ENCODE measurements around the gene NRSN2.
A peak's percentile ranks its signal among the peaks of the same experiment; 100 is the strongest.
"Not testable (repeated sequence)": the region's sequence is repeated elsewhere in the genome, so short reads cannot be mapped to it uniquely, and the experiment has no call there.

NRSN2 gene

DNA sequence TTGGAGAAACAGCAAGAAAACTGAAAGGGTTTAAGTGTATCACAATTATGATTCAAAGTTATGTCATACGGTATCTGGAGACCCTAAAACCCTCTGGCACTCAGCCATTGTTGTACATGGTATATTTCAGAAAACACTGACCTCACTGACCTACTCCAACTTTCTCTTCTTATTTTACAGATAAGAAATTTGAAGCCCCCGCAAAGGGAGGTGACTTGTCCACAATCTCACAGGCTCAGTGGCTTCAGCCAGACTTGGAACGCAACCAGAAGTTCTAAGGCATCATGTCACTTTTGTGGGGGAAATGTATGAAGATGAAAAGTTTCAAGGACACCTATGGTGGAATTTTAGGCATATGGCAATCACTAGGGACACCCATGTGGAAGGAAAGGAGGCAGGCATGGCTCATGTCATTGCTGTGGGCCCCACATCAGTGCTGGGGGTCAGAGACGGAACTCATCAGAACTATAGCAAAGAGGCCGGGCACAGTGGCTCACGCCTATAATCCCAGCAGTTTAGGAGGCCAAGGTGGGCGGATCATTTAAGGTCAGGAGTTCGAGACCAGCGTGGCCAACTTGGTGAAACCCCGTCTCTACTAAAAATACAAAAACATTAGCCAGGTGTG, 28.5 kb downstream of the NRSN2 start:
- no peak for DNase-seq

- no peak for DNase-seq
Measured at GRCh38 chr20:376089-376488, 29.2 kb downstream of the NRSN2 start.

DNA sequence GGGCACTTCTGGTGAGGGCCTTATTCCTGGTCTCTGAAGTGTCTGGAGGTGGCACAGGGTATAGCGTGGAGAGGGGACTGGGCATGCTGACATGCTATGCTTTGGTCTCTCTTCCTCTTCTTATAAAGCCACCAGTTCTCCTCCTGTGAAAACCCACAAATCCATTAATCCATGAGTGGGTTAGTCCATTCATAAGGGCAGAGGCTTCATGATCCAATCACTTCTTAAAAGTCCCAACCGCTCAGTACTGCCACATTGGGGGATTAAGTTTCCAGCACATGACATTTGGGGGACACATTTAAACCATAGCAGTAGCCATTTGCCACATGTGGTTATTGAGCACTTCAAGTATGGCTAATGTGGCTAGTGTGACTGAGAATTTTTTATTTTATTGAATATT, 29.8 kb downstream of the NRSN2 start:
- DNase-seq: no peak

GRCh38 chr20:377578-377977, 30.7 kb downstream of the NRSN2 start:
- DNase-seq: not testable (repeated sequence)

DNA sequence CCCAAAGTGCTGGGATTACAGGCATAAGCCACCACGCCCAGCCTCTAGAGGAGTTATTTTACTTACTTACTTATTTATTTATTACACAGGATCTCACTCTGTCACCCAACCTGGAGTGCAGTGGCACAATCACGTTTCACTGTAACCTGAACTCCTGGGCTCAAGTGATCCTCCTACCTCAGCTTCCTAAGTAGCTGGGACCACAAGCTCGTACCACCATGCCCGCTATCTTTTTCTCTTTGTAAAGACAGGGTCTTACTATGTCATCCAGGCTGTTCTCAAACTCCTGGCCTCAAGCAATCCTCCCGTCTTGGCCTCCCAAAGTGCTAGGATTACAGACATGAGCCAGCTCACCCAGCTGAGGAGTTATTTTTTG, 32.0 kb downstream of the NRSN2 start:
- DNase-seq: no peak

- DNase-seq: peak; percentile 72
Measured at GRCh38 chr20:380763-381580, 34.1 kb downstream of the NRSN2 start.

DNA sequence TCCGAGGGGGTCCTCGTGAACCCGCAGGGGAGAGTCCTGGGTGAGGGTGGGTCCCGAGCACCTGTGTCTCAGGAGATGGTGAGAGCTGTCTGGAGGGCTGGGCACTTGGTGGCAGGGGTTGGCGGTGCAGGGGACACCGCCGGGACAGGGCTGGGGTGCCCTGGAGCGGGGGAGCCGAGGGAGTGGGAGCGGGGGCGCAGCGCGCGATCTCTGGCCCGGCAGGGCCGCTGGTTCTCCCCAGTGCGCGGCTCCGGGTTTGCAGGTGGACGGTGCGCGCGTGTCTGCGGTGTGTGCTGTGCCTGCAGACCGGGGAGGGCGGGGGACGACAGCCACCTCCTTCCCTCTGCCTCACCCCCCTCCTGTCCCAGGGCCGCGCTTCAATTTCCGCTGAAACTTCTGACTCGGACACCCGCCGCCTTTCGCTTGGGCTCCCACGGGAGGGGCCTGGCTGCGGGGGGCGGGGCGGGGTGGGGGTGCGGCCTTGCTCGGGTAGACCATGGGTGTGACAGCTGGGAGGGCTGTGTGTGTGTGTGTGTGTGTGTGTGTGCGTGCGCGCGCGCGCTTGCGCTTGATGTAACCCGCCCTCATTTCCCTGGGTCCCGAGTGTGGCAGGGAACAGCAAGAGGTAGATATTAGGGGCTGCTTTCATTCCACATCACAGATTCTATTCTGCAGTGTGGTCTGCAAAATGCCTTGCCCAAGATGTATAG, 34.8 kb downstream of the NRSN2 start:
- DNase-seq: peak; percentile 86

GRCh38 chr20:382291-383115, 35.6 kb downstream of the NRSN2 start:
- DNase-seq: no peak

GRCh38 chr20:383889-384288, 37.0 kb downstream of the NRSN2 start:
- no peak for DNase-seq

GRCh38 chr20:384723-385122, 37.8 kb downstream of the NRSN2 start:
- DNase-seq: no peak

DNA sequence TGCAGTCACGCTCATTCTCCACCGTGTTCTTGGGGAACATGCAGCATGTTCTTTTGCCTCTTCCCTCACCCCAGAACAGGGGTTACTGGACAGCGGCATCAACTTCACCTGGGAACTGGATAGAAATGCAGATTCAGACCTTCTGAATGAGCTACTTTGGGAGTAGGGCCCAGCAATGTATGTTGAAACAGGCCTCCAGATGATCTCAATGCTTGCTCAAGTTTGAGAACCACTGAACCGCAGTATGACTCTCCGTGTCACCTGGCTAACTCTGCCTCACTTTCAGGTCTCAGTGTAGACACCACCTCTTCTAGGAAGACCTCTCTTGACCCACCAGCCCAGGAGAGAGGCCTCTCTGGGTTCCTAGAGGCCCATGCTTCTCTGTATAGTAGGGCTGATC, 38.5 kb downstream of the NRSN2 start:
- no peak for DNase-seq

DNA sequence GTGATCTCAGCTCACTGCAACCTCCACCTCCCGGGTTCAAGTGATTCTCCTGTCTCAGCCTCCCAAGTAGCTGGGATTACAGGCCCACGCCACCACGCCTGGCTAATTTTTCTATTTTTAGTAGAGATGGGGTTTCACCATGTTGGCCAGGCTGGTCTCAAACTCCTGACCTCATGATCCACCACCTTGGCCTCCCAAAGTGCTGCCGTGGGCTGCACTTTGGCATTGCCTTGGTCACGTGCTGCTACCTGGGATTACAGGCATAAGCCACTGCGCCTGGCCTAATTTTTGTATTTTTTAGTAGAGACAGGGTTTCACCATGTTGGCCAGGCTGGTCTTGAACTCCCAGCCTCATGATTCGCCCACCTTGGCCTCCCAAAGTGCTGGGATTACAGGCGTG, 39.7 kb downstream of the NRSN2 start:
- DNase-seq: not testable (repeated sequence)

GRCh38 chr20:387520-387919, 40.6 kb downstream of the NRSN2 start:
- DNase-seq: no peak

GRCh38 chr20:388034-388994, 41.4 kb downstream of the NRSN2 start:
- DNase-seq: no peak

DNA sequence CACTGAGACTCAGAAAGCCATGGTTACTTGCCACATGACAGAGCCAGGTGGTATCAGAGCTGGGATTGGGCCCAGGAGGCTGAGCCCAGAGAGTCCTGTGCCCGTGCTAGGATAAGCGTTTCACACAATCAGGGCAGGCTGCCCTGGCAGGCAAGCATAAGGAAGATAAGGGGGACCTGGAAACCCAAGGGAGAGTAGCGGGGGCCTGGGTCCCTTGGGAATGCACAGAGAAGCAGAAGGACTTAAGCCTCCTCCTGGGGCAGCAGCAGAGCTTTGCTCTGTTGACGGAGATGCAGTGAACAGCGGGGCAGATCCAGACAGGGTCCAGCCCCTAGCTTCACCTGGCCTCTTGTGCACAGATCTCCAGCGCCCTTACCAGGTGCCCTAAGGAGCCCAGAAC, 42.3 kb downstream of the NRSN2 start:
- DNase-seq: no peak

- DNase-seq: no peak
Measured at GRCh38 chr20:391041-391711, 44.3 kb downstream of the NRSN2 start.

DNA sequence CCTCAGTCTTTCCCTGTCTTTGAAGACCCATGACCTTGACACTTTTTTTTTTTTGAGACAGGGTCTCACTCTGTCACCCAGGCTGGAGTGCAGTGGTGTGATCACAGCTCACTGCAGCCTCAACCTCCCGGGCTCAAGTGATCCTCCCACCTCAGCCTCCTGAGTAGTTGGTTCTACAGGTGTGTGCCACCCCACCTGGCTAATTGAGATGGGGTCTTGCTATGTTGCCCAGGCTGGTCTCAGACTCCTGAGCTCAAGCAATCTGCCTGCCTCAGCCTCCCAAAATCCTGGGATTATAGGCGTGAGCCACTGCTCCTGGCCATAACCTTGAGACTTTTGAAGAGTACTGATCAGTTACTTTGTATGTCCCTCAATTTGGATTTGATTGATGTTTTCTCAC, 46.4 kb downstream of the NRSN2 start:
- not testable (repeated sequence) for DNase-seq

DNA sequence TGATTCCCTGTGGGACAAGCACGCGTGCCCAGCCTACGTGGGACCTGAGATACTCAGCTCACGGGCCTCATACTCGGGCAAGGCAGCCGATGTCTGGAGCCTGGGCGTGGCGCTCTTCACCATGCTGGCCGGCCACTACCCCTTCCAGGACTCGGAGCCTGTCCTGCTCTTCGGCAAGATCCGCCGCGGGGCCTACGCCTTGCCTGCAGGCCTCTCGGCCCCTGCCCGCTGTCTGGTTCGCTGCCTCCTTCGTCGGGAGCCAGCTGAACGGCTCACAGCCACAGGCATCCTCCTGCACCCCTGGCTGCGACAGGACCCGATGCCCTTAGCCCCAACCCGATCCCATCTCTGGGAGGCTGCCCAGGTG, 49.3 kb downstream of the NRSN2 start:
- no peak for DNase-seq

- no peak for DNase-seq
Measured at GRCh38 chr20:396619-397431, 49.9 kb downstream of the NRSN2 start.
